ENCODE data around the gene BTG4.

Gene BTG4

GRCh38 chr11:111456859-111457730, 55.1 kb downstream of the BTG4 start:
- Histone ChIP-seq H3K27me3 (ENCODE audit: low read depth, low read length) (peaks cover 35% of the 10 kb centered on the region), H3K9ac (ENCODE audit: low read length) (no peak overlapping the region), H2AFZ (ENCODE audit: low read depth, low read length) (no peak overlapping the region), H3K4me2 (ENCODE audit: low read length) (no peak overlapping the region), H3K79me2 (ENCODE audit: low read length) (no peaks in the 10 kb centered on the region), H4K20me1 (ENCODE audit: insufficient read depth, low read length) (no peaks in the 10 kb centered on the region), H3K27ac (ENCODE audit: low read length) (no peak overlapping the region), H3K9me3 (ENCODE audit: insufficient read depth, low read length) (no peaks in the 10 kb centered on the region), H3K4me3 (ENCODE audit: low read length) (no peak overlapping the region), H3K36me3 (replicated peaks; ENCODE audit: low read depth, low read length) (no peaks in the 10 kb centered on the region), H3K4me1 (ENCODE audit: low read length) (peaks cover 6% of the 10 kb centered on the region)
- no peak for TF ChIP-seq CTCF (IDR thresholded peaks at IDR 0.05; ENCODE audit: low read depth, low read length)
- no peak for TF ChIP-seq EZH2phosphoT487 (IDR thresholded peaks at IDR 0.05; ENCODE audit: low read depth)

GRCh38 chr11:111456086-111456858, 55.9 kb downstream of the BTG4 start:
- Histone ChIP-seq H3K27ac (ENCODE audit: low read length) (no peak overlapping the region), H3K27me3 (ENCODE audit: low read depth, low read length) (peaks cover 40% of the 10 kb centered on the region), H3K4me2 (ENCODE audit: low read length) (no peak overlapping the region), H2AFZ (ENCODE audit: low read depth, low read length) (no peak overlapping the region), H3K36me3 (replicated peaks; ENCODE audit: low read depth, low read length) (no peaks in the 10 kb centered on the region), H4K20me1 (ENCODE audit: insufficient read depth, low read length) (no peaks in the 10 kb centered on the region), H3K4me3 (ENCODE audit: low read length) (no peak overlapping the region), H3K79me2 (ENCODE audit: low read length) (no peaks in the 10 kb centered on the region), H3K9ac (ENCODE audit: low read length) (no peak overlapping the region), H3K4me1 (ENCODE audit: low read length) (peaks cover 6% of the 10 kb centered on the region), H3K9me3 (ENCODE audit: insufficient read depth, low read length) (no peaks in the 10 kb centered on the region)
- TF ChIP-seq CTCF (IDR thresholded peaks at IDR 0.05; ENCODE audit: low read depth, low read length) (no peak), EZH2phosphoT487 (IDR thresholded peaks at IDR 0.05; ENCODE audit: low read depth) (no peak)

- Histone ChIP-seq H4K20me1 (ENCODE audit: insufficient read depth, low read length) (no peaks in the 10 kb centered on the region), H3K27me3 (ENCODE audit: low read depth, low read length) (peaks cover 39% of the 10 kb centered on the region), H3K36me3 (replicated peaks; ENCODE audit: low read depth, low read length) (no peaks in the 10 kb centered on the region), H3K9ac (ENCODE audit: low read length) (peak overlapping the region; percentile 12; the same call in 1 of the 2 replicates), H3K27ac (ENCODE audit: low read length) (no peak overlapping the region), H3K79me2 (ENCODE audit: low read length) (no peaks in the 10 kb centered on the region), H2AFZ (ENCODE audit: low read depth, low read length) (peak overlapping the region; percentile 92), H3K4me1 (ENCODE audit: low read length) (peaks cover 12% of the 10 kb centered on the region), H3K4me3 (ENCODE audit: low read length) (peak overlapping the region; percentile 56), H3K9me3 (ENCODE audit: insufficient read depth, low read length) (no peaks in the 10 kb centered on the region), H3K4me2 (ENCODE audit: low read length) (peak overlapping the region; percentile 78)
- TF ChIP-seq EZH2phosphoT487 (IDR thresholded peaks at IDR 0.05; ENCODE audit: low read depth) (no peak), CTCF (IDR thresholded peaks at IDR 0.05; ENCODE audit: low read depth, low read length) (no peak)
Measured at GRCh38 chr11:111455291-111456085, 56.7 kb downstream of the BTG4 start.
